LoVo (cell line): ENCODE measurements around the gene SIDT2.

Source experiments
- DNase-seq: peaks from one replicate; pipeline ENCODE4 v3.0.0-alpha.2; 2016; ENCODE audit warnings: low spot score

Gene SIDT2

DNA sequence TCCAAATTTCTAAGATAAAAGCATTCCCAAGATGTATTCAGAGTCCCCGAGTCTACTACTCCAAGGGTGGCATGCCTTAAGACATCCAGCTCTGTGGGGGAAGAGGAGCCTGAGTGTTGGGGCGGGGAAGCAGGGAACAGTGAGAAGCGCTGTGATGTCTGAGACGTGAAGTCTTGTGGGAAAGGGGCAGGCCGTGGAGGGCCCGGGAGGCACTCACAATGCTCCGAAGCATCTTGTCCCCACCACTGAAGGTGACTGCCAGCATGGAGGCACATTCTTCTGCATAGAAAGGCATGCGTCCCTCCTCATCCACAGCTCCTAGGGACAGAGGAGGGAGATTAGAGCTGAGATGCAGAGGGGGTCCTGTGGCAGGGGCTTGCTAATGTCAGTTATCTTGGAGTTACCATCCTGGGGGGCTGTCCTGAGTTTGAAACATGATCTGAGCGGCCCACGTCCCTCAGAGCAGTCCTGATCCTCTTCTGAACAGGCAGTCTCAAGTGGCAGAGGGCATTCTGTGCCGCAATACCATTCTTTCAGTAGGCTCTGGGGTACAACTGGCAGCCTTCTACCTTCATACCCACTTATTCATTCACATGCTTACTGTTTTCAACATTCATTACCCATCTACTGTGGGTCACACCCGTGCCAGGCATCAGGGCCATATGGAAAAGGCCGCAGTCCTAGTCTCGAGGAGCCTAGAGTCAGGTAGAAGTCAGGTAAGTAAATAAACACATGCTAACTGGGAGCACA is 44.6 kb downstream of the SIDT2 start:
- no peak for DNase-seq

- DNase-seq: no peak
Observed at GRCh38 chr11:117223741-117224689, 45.5 kb downstream of the SIDT2 start.

GRCh38 chr11:117225553-117226170 is 47.1 kb downstream of the SIDT2 start:
- DNase-seq: no peak

GRCh38 chr11:117226388-117227385 is 48.1 kb downstream of the SIDT2 start:
- peak; percentile 79 for DNase-seq

DNA sequence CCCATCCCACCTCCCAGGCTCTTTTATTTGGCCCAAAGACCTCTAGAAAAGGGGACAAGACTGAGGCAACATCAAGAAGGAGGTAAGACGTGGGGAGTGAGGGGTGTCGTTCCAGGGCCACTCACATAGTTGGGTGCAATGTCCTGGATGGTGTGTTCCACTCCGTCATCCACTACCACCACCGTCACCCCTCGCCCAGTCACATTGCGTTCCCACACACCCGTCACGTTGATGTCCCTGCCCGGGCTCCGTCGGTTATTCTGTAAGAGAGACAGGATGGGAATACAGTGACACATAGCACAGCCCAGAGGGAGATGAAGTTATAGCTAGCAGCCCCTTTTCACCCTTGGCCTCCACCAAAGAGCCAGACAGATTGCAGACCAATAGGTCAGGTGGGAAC is 49.5 kb downstream of the SIDT2 start:
- DNase-seq: no peak

DNA sequence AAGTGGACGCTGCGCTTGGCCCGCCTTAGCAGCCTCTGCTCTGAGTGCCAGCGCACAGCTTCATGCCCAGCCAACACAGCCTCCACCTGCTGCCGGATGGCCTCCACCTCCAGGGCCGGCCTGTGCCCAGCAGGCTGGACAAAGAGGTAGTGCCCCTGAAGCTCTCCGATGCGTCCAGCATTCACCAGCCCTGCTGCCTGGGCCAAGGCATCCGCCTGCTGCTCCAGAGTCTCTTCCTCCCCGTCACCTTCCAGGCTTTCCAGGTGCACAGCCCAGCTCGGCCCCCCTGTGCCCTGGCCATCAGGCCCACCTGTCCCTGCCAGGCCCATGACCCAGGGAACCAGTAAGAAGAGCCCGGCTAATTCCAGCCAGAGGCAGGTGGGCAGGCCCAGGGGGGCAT is 50.9 kb downstream of the SIDT2 start:
- no peak for DNase-seq

- DNase-seq: no peak
Observed at GRCh38 chr11:117229931-117230285, 51.4 kb downstream of the SIDT2 start.

DNA sequence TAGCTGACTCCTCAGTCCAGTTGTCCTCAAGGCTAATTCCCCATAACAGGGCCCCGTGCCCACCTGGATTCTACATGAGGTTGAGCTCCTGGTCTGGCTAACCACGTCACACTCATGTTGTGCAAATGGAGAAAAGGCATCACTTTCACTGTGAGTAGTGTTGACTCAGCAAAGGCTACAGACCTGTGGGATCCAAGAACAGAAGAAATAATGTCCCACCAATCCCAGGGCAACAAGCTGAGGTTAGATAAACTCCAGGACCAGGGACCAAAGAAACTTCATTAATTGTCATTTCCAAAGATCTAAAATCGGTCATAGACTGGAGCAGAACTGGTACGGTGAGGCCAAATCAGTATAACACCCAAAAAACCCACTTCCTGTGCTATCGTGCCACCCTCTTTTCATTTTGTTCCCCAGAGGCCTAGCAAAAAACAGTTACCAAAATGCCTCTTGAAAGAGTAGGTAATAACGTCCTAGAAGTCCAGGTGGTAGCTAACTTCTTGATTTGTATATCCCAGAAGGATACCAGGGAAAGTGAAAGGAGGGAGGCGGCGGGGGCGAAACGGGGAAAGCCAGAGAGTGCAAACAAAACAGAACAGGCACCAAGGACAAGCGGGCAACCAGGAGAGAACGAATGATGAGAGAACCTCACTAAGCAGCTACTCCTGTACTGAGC is 51.9 kb downstream of the SIDT2 start:
- no peak for DNase-seq

- DNase-seq: peak; percentile 16
Observed at GRCh38 chr11:117230999-117231841, 52.7 kb downstream of the SIDT2 start.

DNA sequence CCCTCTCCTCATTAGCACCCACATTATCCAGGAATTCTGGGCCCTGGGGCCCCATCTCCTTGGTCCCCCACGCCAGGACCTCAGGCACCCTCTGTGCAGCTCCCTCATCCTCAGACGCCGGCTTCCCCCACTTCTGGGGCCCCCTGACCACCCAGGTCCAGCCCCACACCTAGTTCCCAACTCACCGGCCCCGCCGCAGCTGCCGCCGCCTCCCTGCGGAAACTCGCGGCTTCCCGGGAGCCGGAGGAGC is 53.2 kb downstream of the SIDT2 start, which contains the start of gene PCSK7:
TSS of gene PCSK7 (minus strand) at position 232 of the 250 bp plus-strand sequence. CDS start 2,229 bp downstream, outside the sequence.
- DNase-seq: no peak

DNA sequence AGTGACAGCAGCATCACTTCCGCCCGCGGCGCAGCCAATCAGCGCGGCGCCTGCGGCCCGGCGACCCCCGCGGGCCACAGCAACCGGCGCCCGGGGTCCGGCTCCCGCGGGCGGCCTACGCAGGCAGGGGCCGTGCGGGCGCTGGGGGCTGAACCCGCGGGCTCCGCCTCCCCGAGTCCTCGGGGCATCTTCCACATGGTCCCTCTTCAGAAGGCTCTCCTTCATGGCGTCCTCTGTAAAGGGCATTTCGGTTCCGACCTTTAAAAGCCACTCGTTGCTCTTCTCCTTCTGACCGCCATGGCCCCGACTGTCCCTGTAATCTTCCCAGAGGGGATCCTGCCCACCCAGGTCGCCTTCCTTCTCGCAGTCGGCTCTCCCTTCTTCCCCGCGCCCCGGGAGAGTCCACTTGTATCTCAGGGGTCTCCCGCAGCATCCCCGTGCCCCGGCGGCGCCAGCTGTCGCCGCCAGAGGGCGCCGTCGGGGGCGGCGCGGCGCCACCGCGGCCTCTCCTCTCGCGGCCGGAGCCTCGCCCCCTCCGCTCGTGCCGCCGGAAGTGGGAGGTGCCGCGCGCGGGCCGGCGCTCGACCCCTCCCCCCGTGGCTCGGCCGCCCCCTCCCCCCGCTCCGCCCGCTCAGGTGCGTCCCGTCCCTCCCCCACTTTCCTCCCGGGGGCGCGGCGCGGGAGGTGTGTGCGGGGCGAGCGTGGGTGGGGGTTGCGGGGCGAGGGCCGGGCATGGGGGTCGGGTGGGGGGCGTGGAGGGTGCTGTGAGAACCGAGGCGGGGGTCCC is 53.7 kb downstream of the SIDT2 start, which contains the start of gene RNF214:
TSS of gene RNF214 (plus strand) at position 580 of the 787 bp plus-strand sequence. CDS start 1,602 bp downstream, outside the sequence.
- peak; percentile 81 for DNase-seq

DNA sequence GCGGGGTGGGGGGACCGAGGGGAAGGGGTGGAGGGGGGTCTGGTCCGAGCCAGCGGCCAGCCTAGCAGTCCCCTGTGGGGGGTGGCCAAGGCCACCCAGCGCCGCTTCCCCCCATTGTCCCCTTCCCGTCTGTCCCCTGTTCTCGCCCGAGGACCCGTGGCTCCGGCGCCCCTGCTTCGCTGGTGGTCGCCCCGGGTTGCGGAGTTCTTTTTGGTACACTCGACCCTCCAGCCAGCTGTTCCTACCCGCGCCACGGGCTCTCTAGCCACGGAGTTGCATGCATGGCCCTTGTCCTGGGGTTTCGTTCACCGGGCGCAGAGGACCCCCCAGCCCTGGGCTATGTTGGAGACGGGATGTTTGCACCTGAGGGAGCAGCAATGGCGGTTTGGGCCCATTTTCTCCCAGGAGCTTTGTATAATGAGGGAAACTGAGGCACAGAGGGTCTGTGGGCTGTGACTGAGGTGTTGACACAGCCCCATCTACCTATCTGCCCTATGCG is 54.4 kb downstream of the SIDT2 start:
- no peak for DNase-seq

- DNase-seq: no peak
Observed at GRCh38 chr11:117238221-117238620, 59.7 kb downstream of the SIDT2 start.

- no peak for DNase-seq
Observed at GRCh38 chr11:117239295-117239694, 60.8 kb downstream of the SIDT2 start.
